Eye (tissue), 1 donor: ENCODE results near the gene CARTPT.

Experiments used
- DNase-seq: peaks from one replicate; pipeline ENCODE4 v3.0.0-alpha.2; 2015

Gene CARTPT

GRCh38 chr5:71738662-71739361 is 19.7 kb downstream of the CARTPT start:
- DNase-seq, result no peak

- DNase-seq, result no peak
Observed at GRCh38 chr5:71740015-71740753, 21.1 kb downstream of the CARTPT start.

GRCh38 chr5:71743155-71743554 is 24.1 kb downstream of the CARTPT start:
- DNase-seq, result no peak

GRCh38 chr5:71744009-71744790 is 25.1 kb downstream of the CARTPT start:
- DNase-seq, result no peak

GRCh38 chr5:71747182-71747581 is 28.1 kb downstream of the CARTPT start:
- no peak for DNase-seq

- DNase-seq, result no peak
Observed at GRCh38 chr5:71748360-71748759, 29.3 kb downstream of the CARTPT start.

GRCh38 chr5:71751422-71751821 is 32.3 kb downstream of the CARTPT start:
- no peak for DNase-seq

- DNase-seq, result no peak
Observed at GRCh38 chr5:71752441-71753190, 33.5 kb downstream of the CARTPT start.

- peak; percentile 80 for DNase-seq
Observed at GRCh38 chr5:71757590-71758543, 38.8 kb downstream of the CARTPT start.

GRCh38 chr5:71762826-71763225 is 43.8 kb downstream of the CARTPT start:
- DNase-seq, result no peak

- DNase-seq, result no peak
Observed at GRCh38 chr5:71767661-71768060, 48.6 kb downstream of the CARTPT start.

GRCh38 chr5:71769287-71769686 is 50.2 kb downstream of the CARTPT start:
- DNase-seq, result no peak

GRCh38 chr5:71770381-71770780 is 51.3 kb downstream of the CARTPT start:
- DNase-seq, result no peak
